Hepatocyte (in vitro differentiated cells): Measurements from ENCODE around the gene PDE4D. TPM values are rescaled to one million over a fixed set of nuclear protein-coding genes. Genes with fewer than 3 reads are reported as not detected.

ENCODE experiments used
- DNase-seq: peaks from one replicate; pipeline ENCODE4 v3.0.0-alpha.2; 2016; ENCODE audit warnings: low spot score
- H2AFZ ChIP-seq: fragments of 200-600 bp; sonication (generic); 2 replicates; pipeline ENCODE4 v1.6.0; 2016; ENCODE audit warnings: antibody characterized with exemption, mild to moderate bottlenecking
- H3K27ac ChIP-seq: fragments of 200-600 bp; sonication (generic); 2 replicates; pipeline ENCODE4 v1.5.1; 2016; ENCODE audit warnings: mild to moderate bottlenecking
- H3K27me3 ChIP-seq: fragments of 200-600 bp; sonication (generic); 2 replicates; pipeline ENCODE4 v1.6.1; 2016
- H3K36me3 ChIP-seq: fragments of 200-600 bp; sonication (generic); replicated peaks from 2 replicates; pipeline ENCODE4 v1.5.1; 2016; ENCODE audit warnings: low read depth; ENCODE audit not compliant: insufficient read depth
- H3K4me1 ChIP-seq: fragments of 200-600 bp; sonication (generic); 2 replicates; pipeline ENCODE4 v1.5.1; 2016; ENCODE audit warnings: mild to moderate bottlenecking, moderate library complexity; ENCODE audit not compliant: insufficient read depth
- H3K4me2 ChIP-seq: fragments of 200-600 bp; sonication (generic); 2 replicates; pipeline ENCODE4 v1.6.0; 2016
- H3K4me3 ChIP-seq: fragments of 200-600 bp; sonication (generic); 2 replicates; pipeline ENCODE4 v1.5.1; 2016; ENCODE audit warnings: mild to moderate bottlenecking
- H3K79me2 ChIP-seq: fragments of 200-600 bp; sonication (generic); 2 replicates; pipeline ENCODE4 v1.6.0; 2017; ENCODE audit warnings: mild to moderate bottlenecking
- H3K9me2 ChIP-seq: fragments of 200-600 bp; sonication (generic); replicated peaks from 2 replicates; pipeline ENCODE4 v1.6.0; 2017; ENCODE audit warnings: mild to moderate bottlenecking; ENCODE audit not compliant: insufficient read depth
- H3K9me3 ChIP-seq: fragments of 200-600 bp; sonication (generic); 2 replicates; pipeline ENCODE4 v1.5.1; 2016; ENCODE audit warnings: low read depth, mild to moderate bottlenecking
- H4K20me1 ChIP-seq: fragments of 200-600 bp; sonication (generic); 2 replicates; pipeline ENCODE4 v1.6.0; 2016; ENCODE audit warnings: mild to moderate bottlenecking; ENCODE audit not compliant: insufficient read depth, poor library complexity, severe bottlenecking
- CTCF ChIP-seq: fragments of 200-600 bp; sonication (generic); IDR thresholded peaks from 2 replicates; pipeline ENCODE4 v1.5.1; 2016; ENCODE audit warnings: antibody characterized with exemption, mild to moderate bottlenecking; ENCODE audit not compliant: poor library complexity
- EZH2 ChIP-seq: fragments of 200-600 bp; sonication (generic); IDR thresholded peaks from 2 replicates; pipeline ENCODE4 v1.6.1; 2016; ENCODE audit warnings: antibody characterized with exemption, mild to moderate bottlenecking, borderline replicate concordance
- EZH2phosphoT487 ChIP-seq: fragments of 200-600 bp; sonication (generic); IDR thresholded peaks from one replicate; pipeline ENCODE4 v1.6.1; 2018; ENCODE audit warnings: antibody characterized with exemption, mild to moderate bottlenecking, low read depth, moderate library complexity; ENCODE audit not compliant: unreplicated experiment, severe bottlenecking
- WGBS: methylation state at CpG from one replicate; pipeline ENCODE4 v1.1.6; 2016; ENCODE audit warnings: low lambda C conversion rate; ENCODE audit errors: missing lambda C conversion rate; 5-methylcytosine and 5-hydroxymethylcytosine counted together
- polyA plus RNA-seq: library from polyadenylated mRNA; unstranded; fragments of >200 nt; fragmentation: Nextera tagmentation; extraction: Ambion mirVana; gene quantifications from 2 replicates; pipeline ENCODE4 v1.2.1, GENCODE V29; 2016
- total RNA-seq: library from RNA; depleted of rRNA; stranded (reverse); fragments of >200 nt; gene quantifications from 2 replicates; pipeline ENCODE4 v1.2.3, GENCODE V29; 2014

The PDE4D gene
- total and polyA plus RNA-seq, 2 experiments from 2014 or later = 14.5 to 45.2 TPM

- Histone ChIP-seq H4K20me1 (no peaks in the 10 kb centered on the region), H3K4me1 (no peaks in the 10 kb centered on the region), H3K27me3 (no peaks in the 10 kb centered on the region), H3K79me2 (no peaks in the 10 kb centered on the region), H3K9me2 (no peaks in the 10 kb centered on the region), H3K4me2 (no peak overlapping the region), H3K9me3 (no peaks in the 10 kb centered on the region), H2AFZ (no peak overlapping the region), H3K27ac (no peak overlapping the region), H3K4me3 (no peak overlapping the region), H3K36me3 (no peaks in the 10 kb centered on the region)
- WGBS = 96% methylated on average over 2 of the region's 2 CpGs
- no peak for DNase-seq
- no peak for TF ChIP-seq EZH2phosphoT487
These were observed 407.0 kb downstream of the PDE4D start for GRCh38 chr5:59486508-59486907.

GRCh38 chr5:59485629-59486439 is 407.7 kb downstream of the PDE4D start:
- TF ChIP-seq EZH2phosphoT487 = no peak
- TF ChIP-seq CTCF = no peak
- TF ChIP-seq EZH2 = no peak
- Histone ChIP-seq H3K27me3 (no peaks in the 10 kb centered on the region), H3K36me3 (no peaks in the 10 kb centered on the region), H3K79me2 (peaks cover 1% of the 10 kb centered on the region), H3K9me3 (no peaks in the 10 kb centered on the region), H3K27ac (no peak overlapping the region), H3K4me3 (no peak overlapping the region), H4K20me1 (no peaks in the 10 kb centered on the region), H2AFZ (no peak overlapping the region), H3K9me2 (no peaks in the 10 kb centered on the region), H3K4me1 (no peaks in the 10 kb centered on the region), H3K4me2 (no peak overlapping the region)
- 33% methylated on average over 2 of the region's 2 CpGs for WGBS
- no peak for DNase-seq

GRCh38 chr5:59485107-59485506 is 408.4 kb downstream of the PDE4D start:
- H4K20me1 ChIP-seq = no peaks in the 10 kb centered on the region
- DNase-seq = no peak
- no peaks in the 10 kb centered on the region for H3K9me2 ChIP-seq
- TF ChIP-seq EZH2phosphoT487 (no peak), EZH2 (no peak), CTCF (no peak)
- peaks cover 3% of the 10 kb centered on the region for H3K79me2 ChIP-seq
- H3K36me3 ChIP-seq = no peaks in the 10 kb centered on the region
- no peaks in the 10 kb centered on the region for H3K27me3 ChIP-seq
- no peak overlapping the region for H3K27ac ChIP-seq
- H3K4me3 ChIP-seq = no peak overlapping the region
- H3K4me2 ChIP-seq = no peak overlapping the region
- 83% methylated on average over 2 of the region's 2 CpGs for WGBS
- no peaks in the 10 kb centered on the region for H3K9me3 ChIP-seq
- H3K4me1 ChIP-seq = no peaks in the 10 kb centered on the region
- no peak overlapping the region for H2AFZ ChIP-seq

GRCh38 chr5:59484618-59485017 is 408.9 kb downstream of the PDE4D start:
- Histone ChIP-seq H4K20me1 (no peaks in the 10 kb centered on the region), H3K27ac (no peak overlapping the region), H3K9me3 (no peaks in the 10 kb centered on the region), H3K36me3 (no peaks in the 10 kb centered on the region), H3K4me1 (no peaks in the 10 kb centered on the region), H2AFZ (no peak overlapping the region), H3K27me3 (no peaks in the 10 kb centered on the region), H3K9me2 (no peaks in the 10 kb centered on the region), H3K4me2 (no peak overlapping the region), H3K79me2 (peaks cover 3% of the 10 kb centered on the region), H3K4me3 (no peak overlapping the region)
- no peak for DNase-seq
- no peak for TF ChIP-seq EZH2phosphoT487
- TF ChIP-seq CTCF = no peak
- no peak for TF ChIP-seq EZH2
- WGBS = 79% methylated on average over 2 of the region's 2 CpGs
